Measurements from ENCODE around the gene ATG4D.

GRCh38 chr19:10568062-10568825 lies 24.5 kb downstream of the ATG4D start:
- TF ChIP-seq CTCF (IDR thresholded peaks at IDR 0.05) (no peak), POLR2A (IDR thresholded peaks at IDR 0.05) (no peak)
